ENCODE results near the gene ASS1.

Gene ASS1

DNA sequence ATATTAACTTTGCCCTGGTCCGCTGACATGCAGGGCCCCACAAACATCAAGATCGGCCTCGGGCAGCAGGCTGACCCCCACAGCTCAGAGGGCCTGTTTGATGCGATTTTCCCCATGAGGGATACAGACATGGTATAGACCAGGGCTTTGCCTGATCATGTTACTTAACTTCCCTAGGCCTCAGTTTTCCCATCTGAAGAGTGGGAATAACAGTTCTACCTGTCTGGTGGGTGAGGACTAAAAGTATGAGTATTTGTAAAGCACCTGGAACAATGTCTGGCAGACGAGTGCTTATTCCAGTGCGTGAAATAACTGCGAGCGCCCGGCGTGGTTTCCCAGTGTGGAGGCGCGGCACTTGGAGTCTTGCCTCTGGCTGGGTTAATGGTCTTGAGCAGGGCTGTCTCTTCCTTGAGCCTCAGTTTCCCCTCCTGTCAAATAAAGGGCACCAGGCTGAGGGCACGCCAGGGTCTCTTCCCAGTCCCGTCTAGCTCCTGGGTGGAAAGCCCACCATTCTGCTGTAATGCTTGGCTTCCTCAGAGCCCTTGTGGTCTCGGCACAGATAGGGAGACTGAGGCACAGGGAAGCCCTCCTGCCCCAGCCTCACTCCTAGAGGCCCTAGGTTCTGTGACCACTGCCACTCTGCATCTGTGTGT is 47.2 kb downstream of the ASS1 start:
- no peaks in the 10 kb centered on the region for H3K9me3 ChIP-seq (ENCODE audit: severe bottlenecking)
- H3K4me3 ChIP-seq (ENCODE audit: severe bottlenecking) = no peak overlapping the region
- H3K36me3 ChIP-seq (ENCODE audit: low read depth) = peaks cover 3% of the 10 kb centered on the region; the same call in 1 of the 2 replicates
- H3K4me1 ChIP-seq (ENCODE audit: insufficient read depth, poor library complexity, severe bottlenecking) = no peaks in the 10 kb centered on the region
- DNase-seq (ENCODE audit: low spot score) (no peak), ATAC-seq (ENCODE audit: low read depth) (no peak)
- H3K27me3 ChIP-seq (ENCODE audit: insufficient read depth, poor library complexity, severe bottlenecking) = no peaks in the 10 kb centered on the region
- H3K27ac ChIP-seq (ENCODE audit: poor library complexity, severe bottlenecking) = no peak overlapping the region
- no peak for TF ChIP-seq CTCF (IDR thresholded peaks at IDR 0.05; ENCODE audit: poor library complexity, severe bottlenecking)

- ATAC-seq (ENCODE audit: low read depth) = no peak
- H3K36me3 ChIP-seq (ENCODE audit: low read depth) = peaks cover 3% of the 10 kb centered on the region; the same call in 1 of the 2 replicates
Measured at GRCh38 chr9:130493021-130493420, 48.3 kb downstream of the ASS1 start.

GRCh38 chr9:130493476-130493875 is 48.7 kb downstream of the ASS1 start:
- Histone ChIP-seq H3K36me3 (ENCODE audit: low read depth) (peaks cover 3% of the 10 kb centered on the region; the same call in 1 of the 2 replicates), H3K27me3 (ENCODE audit: insufficient read depth, poor library complexity, severe bottlenecking) (no peaks in the 10 kb centered on the region), H3K4me1 (ENCODE audit: insufficient read depth, poor library complexity, severe bottlenecking) (no peaks in the 10 kb centered on the region), H3K9me3 (ENCODE audit: severe bottlenecking) (no peaks in the 10 kb centered on the region), H3K27ac (ENCODE audit: poor library complexity, severe bottlenecking) (no peak overlapping the region), H3K4me3 (ENCODE audit: severe bottlenecking) (no peak overlapping the region)
- ATAC-seq (ENCODE audit: low read depth) (no peak), DNase-seq (ENCODE audit: low spot score) (no peak)
- TF ChIP-seq CTCF (IDR thresholded peaks at IDR 0.05; ENCODE audit: poor library complexity, severe bottlenecking) = no peak

More at GRCh38 chr9:130493021-130493420, 48.3 kb downstream of the ASS1 start:
- H3K4me1 ChIP-seq (ENCODE audit: insufficient read depth, poor library complexity, severe bottlenecking) = no peaks in the 10 kb centered on the region
- H3K9me3 ChIP-seq (ENCODE audit: severe bottlenecking) = no peaks in the 10 kb centered on the region
- H3K27ac ChIP-seq (ENCODE audit: poor library complexity, severe bottlenecking) = no peak overlapping the region
- TF ChIP-seq CTCF (IDR thresholded peaks at IDR 0.05; ENCODE audit: poor library complexity, severe bottlenecking) = no peak
- no peaks in the 10 kb centered on the region for H3K27me3 ChIP-seq (ENCODE audit: insufficient read depth, poor library complexity, severe bottlenecking)
- DNase-seq (ENCODE audit: low spot score) = no peak
- H3K4me3 ChIP-seq (ENCODE audit: severe bottlenecking) = no peak overlapping the region

GRCh38 chr9:130495067-130495466 is 50.3 kb downstream of the ASS1 start:
- DNase-seq (ENCODE audit: low spot score) (no peak), ATAC-seq (ENCODE audit: low read depth) (no peak)
- peaks cover 3% of the 10 kb centered on the region; the same call in 1 of the 2 replicates for H3K36me3 ChIP-seq (ENCODE audit: low read depth)
- H3K4me3 ChIP-seq (ENCODE audit: severe bottlenecking) = no peak overlapping the region
- H3K27ac ChIP-seq (ENCODE audit: poor library complexity, severe bottlenecking) = no peak overlapping the region
- no peaks in the 10 kb centered on the region for H3K4me1 ChIP-seq (ENCODE audit: insufficient read depth, poor library complexity, severe bottlenecking)
- H3K9me3 ChIP-seq (ENCODE audit: severe bottlenecking) = no peaks in the 10 kb centered on the region
- no peak for TF ChIP-seq CTCF (IDR thresholded peaks at IDR 0.05; ENCODE audit: poor library complexity, severe bottlenecking)
- H3K27me3 ChIP-seq (ENCODE audit: insufficient read depth, poor library complexity, severe bottlenecking) = no peaks in the 10 kb centered on the region

DNA sequence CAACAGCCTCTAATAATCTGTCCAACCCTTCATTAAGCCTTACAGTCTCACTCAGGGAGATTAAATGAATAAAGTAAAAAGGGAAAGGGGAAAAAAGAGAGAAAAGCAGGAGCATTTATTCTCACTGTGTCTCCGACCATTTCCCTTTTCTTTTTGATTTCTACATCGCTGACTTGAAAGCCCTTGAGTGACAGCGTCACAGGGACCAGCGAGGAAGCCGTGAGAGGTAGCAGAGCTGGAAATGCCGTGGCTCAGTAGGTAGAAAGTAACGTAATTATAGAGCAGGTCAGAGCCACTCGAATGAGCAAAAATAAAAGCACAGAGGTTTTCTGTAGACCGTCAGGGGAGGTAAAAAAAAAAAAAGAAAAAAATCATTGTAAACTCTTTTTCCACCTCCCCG is 52.4 kb downstream of the ASS1 start:
- ATAC-seq (ENCODE audit: low read depth) (no peak), DNase-seq (ENCODE audit: low spot score) (no peak)
- Histone ChIP-seq H3K4me3 (ENCODE audit: severe bottlenecking) (no peak overlapping the region), H3K27me3 (ENCODE audit: insufficient read depth, poor library complexity, severe bottlenecking) (no peaks in the 10 kb centered on the region), H3K4me1 (ENCODE audit: insufficient read depth, poor library complexity, severe bottlenecking) (no peaks in the 10 kb centered on the region), H3K27ac (ENCODE audit: poor library complexity, severe bottlenecking) (no peak overlapping the region), H3K9me3 (ENCODE audit: severe bottlenecking) (no peaks in the 10 kb centered on the region), H3K36me3 (ENCODE audit: low read depth) (peaks cover 3% of the 10 kb centered on the region; the same call in 1 of the 2 replicates)
- TF ChIP-seq CTCF (IDR thresholded peaks at IDR 0.05; ENCODE audit: poor library complexity, severe bottlenecking) = no peak

Data from RWPE2 (cell line).